OCI-LY7 (cell line): ENCODE data around the gene SERPINA3. TPM values are rescaled to one million over a fixed set of nuclear protein-coding genes. Genes with fewer than 3 reads are reported as not detected.

Experiments used
- BruUV-seq: library from RNA; stranded (reverse); fragments of 400-500 nt; replicated peaks from 2 replicates; lab custom pipeline; 2021; lab: Mats Ljungman, UMichigan
- CTCF ChIA-PET: fragments of 300-600 bp; sonication (Branson Sonifier 250); formaldehyde crosslinking; loops from one replicate; lab custom pipeline; 2022; ENCODE audit warnings: antibody characterized with exemption; ENCODE audit not compliant: unreplicated experiment; lab: Charles Lee
- POLR2A ChIA-PET: fragments of 300-600 bp; sonication (Branson Sonifier 250); formaldehyde crosslinking; loops from one replicate; lab custom pipeline; 2022; ENCODE audit warnings: antibody characterized with exemption; lab: Charles Lee
- DNase-seq: peaks from one replicate; pipeline ENCODE4 v3.0.0-alpha.2; 2015; ENCODE audit warnings: low spot score
- H2AFZ ChIP-seq: fragments of 200-600 bp; sonication (generic), shearing (Covaris generic); 2 replicates; pipeline ENCODE4 v1.6.1; 2014; ENCODE audit warnings: mild to moderate bottlenecking, antibody characterized with exemption, low read length, moderate library complexity
- H3K27ac ChIP-seq: fragments of 200-600 bp; sonication (generic); 2 replicates; pipeline ENCODE4 v1.5.1; 2014; ENCODE audit warnings: mixed run types, low read depth, mild to moderate bottlenecking, moderate library complexity, low read length, inconsistent platforms; ENCODE audit not compliant: poor library complexity, severe bottlenecking
- H3K36me3 ChIP-seq: fragments of 200-600 bp; sonication (generic); 2 replicates; pipeline ENCODE4 v1.6.1; 2014; ENCODE audit warnings: mild to moderate bottlenecking, antibody characterized with exemption, low read length, moderate library complexity, mixed read lengths; ENCODE audit not compliant: insufficient read depth
- H3K4me1 ChIP-seq: fragments of 200-600 bp; sonication (generic); 2 replicates; pipeline ENCODE4 v1.5.1; 2014; ENCODE audit warnings: mild to moderate bottlenecking, low read length; ENCODE audit not compliant: insufficient read depth, poor library complexity, severe bottlenecking
- H3K4me2 ChIP-seq: fragments of 200-600 bp; sonication (generic); 2 replicates; pipeline ENCODE4 v1.6.1; 2014; ENCODE audit warnings: mild to moderate bottlenecking, low read length
- H3K4me3 ChIP-seq: fragments of 200-600 bp; sonication (generic); 2 replicates; pipeline ENCODE4 v1.5.1; 2014; ENCODE audit warnings: mild to moderate bottlenecking, low read depth, low read length; ENCODE audit not compliant: poor library complexity, severe bottlenecking
- H3K79me2 ChIP-seq: fragments of 200-600 bp; sonication (generic); 2 replicates; pipeline ENCODE4 v1.6.1; 2016; ENCODE audit warnings: low read depth, mild to moderate bottlenecking, low read length, moderate library complexity, mixed read lengths; ENCODE audit not compliant: insufficient read depth
- H3K9me2 ChIP-seq: fragments of 200-600 bp; sonication (generic); 2 replicates; pipeline ENCODE4 v1.6.1; 2016; ENCODE audit warnings: mild to moderate bottlenecking, low read length, mixed read lengths; ENCODE audit not compliant: insufficient read depth
- H3K9me3 ChIP-seq: fragments of 200-600 bp; sonication (generic); 2 replicates; pipeline ENCODE4 v1.6.1; 2014; ENCODE audit warnings: mild to moderate bottlenecking, mixed run types, low read length, mixed read lengths
- H4K20me1 ChIP-seq: fragments of 200-600 bp; sonication (generic); 2 replicates; pipeline ENCODE4 v1.6.1; 2014; ENCODE audit warnings: mild to moderate bottlenecking, antibody characterized with exemption, low read length, moderate library complexity, mixed read lengths; ENCODE audit not compliant: insufficient read depth
- CTCF ChIP-seq: fragments of 200-600 bp; sonication (generic); conservative IDR thresholded peaks from 2 replicates; pipeline ENCODE4 v1.5.1; 2014; ENCODE audit warnings: mild to moderate bottlenecking, antibody characterized with exemption, low read length, moderate library complexity, mixed read lengths
- EZH2phosphoT487 ChIP-seq: fragments of 200-600 bp; sonication (generic); IDR thresholded peaks from 2 replicates; pipeline ENCODE4 v1.6.1; 2018; ENCODE audit warnings: low read depth, borderline replicate concordance, mild to moderate bottlenecking, mixed run types, antibody characterized with exemption, low read length, moderate library complexity, mixed read lengths
- intact Hi-C: fragments of 100-400 bp; cut with micrococcal nuclease; formaldehyde crosslinking; loops from one replicate; pipeline ENCODE4 v1.10.0; 2022; ENCODE audit not compliant: unreplicated experiment
- total RNA-seq, 2 experiments: library from RNA; depleted of rRNA in 1 of 2; stranded (reverse); fragments of >200 nt in 1 of 2; shearing (Covaris generic) in 1 of 2; gene quantifications; 2 replicates each; pipeline ENCODE4 v1.2.3, GENCODE V29; 2014 to 2022

SERPINA3 gene
- total RNA-seq, 2 experiments from 2014 or later, result not detected

- Histone ChIP-seq H3K4me3 (no peak overlapping the region), H3K9me3 (no peaks in the 10 kb centered on the region), H3K9me2 (no peaks in the 10 kb centered on the region), H3K79me2 (no peaks in the 10 kb centered on the region), H3K4me1 (no peaks in the 10 kb centered on the region), H4K20me1 (no peaks in the 10 kb centered on the region), H3K36me3 (no peaks in the 10 kb centered on the region), H2AFZ (no peak overlapping the region), H3K4me2 (no peak overlapping the region), H3K27ac (no peak overlapping the region)
- intact Hi-C loops, result no loop called here
- no peak for TF ChIP-seq CTCF
- TF ChIP-seq EZH2phosphoT487, result no peak
- DNase-seq, result no peak
- ChIA-PET POLR2A (no interaction called here), CTCF (no interaction called here)
- BruUV-seq, result no TSS peak
Observed at GRCh38 chr14:94641632-94641955, 29.4 kb downstream of the SERPINA3 start.

- POLR2A ChIA-PET, result no interaction called here
- no TSS peak for BruUV-seq
- H3K36me3 ChIP-seq, result no peaks in the 10 kb centered on the region
- no peak for DNase-seq
- no peak overlapping the region for H3K27ac ChIP-seq
- H2AFZ ChIP-seq, result no peak overlapping the region
- H3K9me2 ChIP-seq, result no peaks in the 10 kb centered on the region
- H3K4me3 ChIP-seq, result no peak overlapping the region
- CTCF ChIA-PET, result no interaction called here
- no peak for TF ChIP-seq CTCF
- H3K4me1 ChIP-seq, result no peaks in the 10 kb centered on the region
- H3K9me3 ChIP-seq, result no peaks in the 10 kb centered on the region
- H3K79me2 ChIP-seq, result no peaks in the 10 kb centered on the region
- intact Hi-C loops, result no loop called here
- no peak overlapping the region for H3K4me2 ChIP-seq
- no peaks in the 10 kb centered on the region for H4K20me1 ChIP-seq
Observed at GRCh38 chr14:94643316-94644101, 31.3 kb downstream of the SERPINA3 start.

GRCh38 chr14:94644102-94644535 lies 31.9 kb downstream of the SERPINA3 start:
- POLR2A ChIA-PET, result no interaction called here
- TF ChIP-seq CTCF (no peak), EZH2phosphoT487 (no peak)
- intact Hi-C loops, result no loop called here
- Histone ChIP-seq H4K20me1 (no peaks in the 10 kb centered on the region), H3K4me3 (no peak overlapping the region), H3K36me3 (no peaks in the 10 kb centered on the region), H3K27ac (no peak overlapping the region), H2AFZ (no peak overlapping the region), H3K9me3 (no peaks in the 10 kb centered on the region), H3K79me2 (no peaks in the 10 kb centered on the region), H3K4me2 (no peak overlapping the region), H3K4me1 (no peaks in the 10 kb centered on the region), H3K9me2 (no peaks in the 10 kb centered on the region)
- BruUV-seq, result no TSS peak
- CTCF ChIA-PET, result no interaction called here
- DNase-seq, result no peak
